Transverse colon (tissue), 4 donors: ENCODE data around the gene ZFYVE27. TPM values are rescaled to one million over a fixed set of nuclear protein-coding genes. Genes with fewer than 3 reads are reported as not detected.
"Not testable (repeated sequence)": the region's sequence is repeated elsewhere in the genome, so short reads cannot be mapped to it uniquely, and the experiment has no call there.

ENCODE experiments used
- DNase-seq: peaks from one replicate; pipeline ENCODE4 v3.0.0-alpha.2; 2019
- H3K27ac ChIP-seq, 4 donors: fragments of 200-600 bp; sonication (generic); 2 replicates each; pipeline ENCODE4 v1.5.1; 2016 to 2018; ENCODE audit warnings: inconsistent platforms in 4 of 4
- H3K27me3 ChIP-seq: fragments of 200-600 bp; sonication (generic); 2 replicates; pipeline ENCODE4 v1.5.1; 2017; ENCODE audit warnings: inconsistent platforms
- H3K36me3 ChIP-seq, 4 donors: fragments of 200-600 bp; sonication (generic); 2 replicates each; pipeline ENCODE4 v1.5.1; 2017 to 2019; ENCODE audit warnings: inconsistent platforms in 4 of 4
- H3K4me1 ChIP-seq, 4 donors: fragments of 200-600 bp; sonication (generic); 2 replicates each; pipeline ENCODE4 v1.5.1; 2017 to 2020; ENCODE audit warnings: inconsistent platforms in 4 of 4
- H3K4me3 ChIP-seq, 4 donors: fragments of 200-600 bp; sonication (generic); 1 replicate in 1 of 4; 2 replicates in 3 of 4; pipeline versions ENCODE4 v1.5.1 to v1.6.1; 2017 to 2019; ENCODE audit warnings: inconsistent platforms in 4 of 4
- H3K9me3 ChIP-seq, 2 donors: fragments of 200-600 bp; sonication (generic); 2 replicates each; pipeline ENCODE4 v1.5.1; 2017 to 2019; ENCODE audit warnings: inconsistent platforms in 2 of 2
- EP300 ChIP-seq: sonication (generic); formaldehyde crosslinking; IDR thresholded peaks from one replicate; pipeline ENCODE4 v1.6.1; 2017; ENCODE audit warnings: antibody characterized with exemption, low read depth
- POLR2A ChIP-seq: fragments of 450-650 bp; IDR thresholded peaks from one replicate; pipeline ENCODE4 v1.6.1; 2016; ENCODE audit warnings: antibody characterized with exemption, mild to moderate bottlenecking, moderate library complexity
- POLR2AphosphoS5 ChIP-seq, 3 donors: sonication (generic); formaldehyde crosslinking; IDR thresholded peaks; one replicate each; pipeline ENCODE4 v1.6.1; 2016; ENCODE audit warnings: antibody characterized with exemption in 3 of 3
- WGBS, 2 donors: methylation state at CpG; one replicate each; pipeline ENCODE4 v1.1.5; 2018; ENCODE audit warnings: low coverage in 1 of 2; 5-methylcytosine and 5-hydroxymethylcytosine counted together
- in situ Hi-C, 4 donors: fragments of 200-750 bp; cut with MboI; loops; one replicate each; pipeline versions ENCODE4 v1.15.0 to v1.15.1; 2017; ENCODE audit warnings: low sequenced_read_pairs in 3 of 4, low pct_ligation_motif_present in 1 of 4, low pct_unique_long_range_greater_than_20kb in 1 of 4
- intact Hi-C: fragments of 100-400 bp; cut with DNase I; formaldehyde crosslinking; loops from one replicate; pipeline ENCODE4 v1.15.1; 2023; ENCODE audit warnings: low total_unique reads
- total RNA-seq, 4 donors: library from RNA; depleted of rRNA; stranded (reverse); fragments of >200 nt; gene quantifications; one replicate each; pipeline ENCODE4 v1.1.0, GENCODE V29; 2016
- TF ChIP-seq, protein P1 (sequence below), 5 experiments: fragments of 200-600 bp in 3 of 5; fragments of 450-650 bp in 2 of 5; sonication (generic) in 3 of 5; IDR thresholded peaks; 1 replicate in 2 of 5; 2 replicates in 3 of 5; pipeline ENCODE4 v1.5.1; 2016 to 2017; ENCODE audit warnings: antibody characterized with exemption in 5 of 5, inconsistent platforms in 3 of 5, mild to moderate bottlenecking in 2 of 5, moderate library complexity in 1 of 5

Gene ZFYVE27
- total RNA-seq, 4 donors from 2014 or later: 46.4 to 102 (median 63.9) TPM

DNA sequence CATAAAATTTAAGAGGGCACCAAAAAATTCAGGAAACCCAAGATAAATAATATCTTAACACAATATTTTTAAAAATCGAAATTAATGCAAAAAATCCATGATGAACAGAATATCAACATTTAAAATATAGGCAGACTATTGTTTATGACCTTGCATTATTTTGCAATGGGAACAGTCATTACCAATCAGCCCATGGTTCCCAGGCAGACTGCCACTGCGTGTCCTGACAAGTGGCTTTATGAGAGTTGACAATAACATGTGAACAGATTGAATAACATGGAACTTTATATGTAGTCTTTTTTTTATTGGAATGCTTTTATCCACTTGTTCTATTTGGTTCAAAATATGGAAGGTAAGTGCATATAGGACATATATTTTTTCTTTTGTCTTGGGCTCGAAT lies 46.8 kb upstream of the ZFYVE27 start:
- no peaks in the 10 kb centered on the region for H3K36me3 ChIP-seq
- H3K4me3 ChIP-seq: no peak overlapping the region
- intact Hi-C loops (no loop called here), in situ Hi-C loops (no loop called here)
- H3K4me1 ChIP-seq: peaks cover 6 to 31% (median 22%) of the 10 kb centered on the region in 4 donors
- DNase-seq: no peak
- no peak overlapping the region for H3K27ac ChIP-seq
- H3K9me3 ChIP-seq: no peaks in the 10 kb centered on the region
- TF ChIP-seq, protein P1, sequence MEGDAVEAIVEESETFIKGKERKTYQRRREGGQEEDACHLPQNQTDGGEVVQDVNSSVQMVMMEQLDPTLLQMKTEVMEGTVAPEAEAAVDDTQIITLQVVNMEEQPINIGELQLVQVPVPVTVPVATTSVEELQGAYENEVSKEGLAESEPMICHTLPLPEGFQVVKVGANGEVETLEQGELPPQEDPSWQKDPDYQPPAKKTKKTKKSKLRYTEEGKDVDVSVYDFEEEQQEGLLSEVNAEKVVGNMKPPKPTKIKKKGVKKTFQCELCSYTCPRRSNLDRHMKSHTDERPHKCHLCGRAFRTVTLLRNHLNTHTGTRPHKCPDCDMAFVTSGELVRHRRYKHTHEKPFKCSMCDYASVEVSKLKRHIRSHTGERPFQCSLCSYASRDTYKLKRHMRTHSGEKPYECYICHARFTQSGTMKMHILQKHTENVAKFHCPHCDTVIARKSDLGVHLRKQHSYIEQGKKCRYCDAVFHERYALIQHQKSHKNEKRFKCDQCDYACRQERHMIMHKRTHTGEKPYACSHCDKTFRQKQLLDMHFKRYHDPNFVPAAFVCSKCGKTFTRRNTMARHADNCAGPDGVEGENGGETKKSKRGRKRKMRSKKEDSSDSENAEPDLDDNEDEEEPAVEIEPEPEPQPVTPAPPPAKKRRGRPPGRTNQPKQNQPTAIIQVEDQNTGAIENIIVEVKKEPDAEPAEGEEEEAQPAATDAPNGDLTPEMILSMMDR (IDR thresholded peaks at IDR 0.05): no peak
- TF ChIP-seq POLR2A (no peak), POLR2AphosphoS5 (IDR thresholded peaks at IDR 0.05) (no peak), EP300 (no peak)
- 68 to 85% methylated on average over 2 to 3 of the region's 3 CpGs for WGBS, 2 donors
- no peaks in the 10 kb centered on the region for H3K27me3 ChIP-seq

GRCh38 chr10:97698072-97698655 lies 38.8 kb upstream of the ZFYVE27 start:
- H3K27me3 ChIP-seq, DNase-seq, intact Hi-C loops, H3K36me3 ChIP-seq, in situ Hi-C loops, H3K9me3 ChIP-seq, H3K4me3 ChIP-seq: not testable (repeated sequence)
- Histone ChIP-seq H3K4me1 (peaks cover 0 to 22% (median 15%) of the 10 kb centered on the region in 4 donors), H3K27ac (peak overlapping the region; percentile 57 to 77 (median 76))
- 60 to 80% methylated on average over 1 to 6 of the region's 11 CpGs for WGBS, 2 donors

- Histone ChIP-seq H3K36me3 (no peaks in the 10 kb centered on the region), H3K27ac (no peak overlapping the region), H3K27me3 (no peaks in the 10 kb centered on the region), H3K4me1 (peaks cover 0 to 22% (median 15%) of the 10 kb centered on the region in 4 donors), H3K4me3 (no peak overlapping the region), H3K9me3 (no peaks in the 10 kb centered on the region)
- WGBS, 2 donors: 0 to 45% methylated on average over 1 to 12 of the region's 12 CpGs
- intact Hi-C loops (no loop called here), in situ Hi-C loops (no loop called here)
- no peak for TF ChIP-seq EP300
- TF ChIP-seq, protein P1 (IDR thresholded peaks at IDR 0.05): peak; percentile 76 to 87 (median 85)
- peak; percentile 53 for DNase-seq
These were observed 35.4 kb upstream of the ZFYVE27 start for GRCh38 chr10:97701438-97702069.

DNA sequence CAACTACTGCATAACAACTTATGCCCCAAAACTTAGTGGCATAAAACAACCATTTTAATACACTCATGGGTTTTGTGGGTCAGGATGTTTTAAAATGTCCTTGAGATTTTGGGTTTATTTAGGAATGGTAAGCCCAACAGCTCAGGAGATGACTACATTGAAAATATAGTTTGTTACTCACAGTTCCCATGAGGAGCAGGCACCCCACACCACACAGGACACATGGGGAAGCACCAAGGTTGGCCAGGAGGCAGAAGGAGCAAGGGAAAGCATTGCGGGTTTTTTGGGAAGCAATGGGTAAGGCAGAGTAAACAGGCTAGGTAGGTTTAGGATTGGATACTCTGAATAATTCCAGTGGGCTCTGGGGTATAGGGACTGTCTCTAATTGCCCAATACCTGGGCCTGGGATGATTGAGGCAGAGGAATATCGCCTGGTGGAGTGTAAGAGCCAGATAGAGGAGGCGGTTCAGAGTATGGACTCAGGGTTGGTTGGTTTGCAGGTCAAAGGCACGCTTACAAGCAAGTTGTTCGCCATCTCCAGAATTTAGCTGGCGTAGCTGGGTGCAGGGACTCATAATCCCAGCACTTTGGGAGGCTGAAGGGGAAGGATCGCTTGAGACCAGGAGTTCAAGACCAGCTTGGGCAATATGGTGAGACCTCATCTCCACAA lies 33.4 kb upstream of the ZFYVE27 start:
- in situ Hi-C loops: no loop called here
- 72 to 84% methylated on average over 7 of the region's 7 CpGs for WGBS, 2 donors
- TF ChIP-seq, protein P1 (IDR thresholded peaks at IDR 0.05): no peak
- TF ChIP-seq EP300 (no peak), POLR2AphosphoS5 (IDR thresholded peaks at IDR 0.05) (no peak), POLR2A (no peak)

More for the DNA sequence above, 33.4 kb upstream of the ZFYVE27 start:
- H3K27me3 ChIP-seq: no peaks in the 10 kb centered on the region
- no peaks in the 10 kb centered on the region for H3K9me3 ChIP-seq
- no peak overlapping the region for H3K27ac ChIP-seq
- no peak overlapping the region for H3K4me3 ChIP-seq
- no peaks in the 10 kb centered on the region for H3K36me3 ChIP-seq
- intact Hi-C loops: loop anchor here (1.0 kb wide), 1 partner anchor 27 kb away; no protein-coding TSS in a partner anchor
- H3K4me1 ChIP-seq: peaks cover 0 to 9% (median 4%) of the 10 kb centered on the region in 4 donors
- no peak for DNase-seq
